ENCODE data around the gene ST3GAL3. TPM values are rescaled to one million over a fixed set of nuclear protein-coding genes. Genes with fewer than 3 reads are reported as not detected.

ST3GAL3 gene
- total RNA-seq, 1 donor from 2014 or later: 14.9 TPM

GRCh38 chr1:43706598-43707189 is 642 bp upstream of the ST3GAL3 start:
- Mint-ChIP-seq H3K36me3 (ENCODE audit: low read depth, unreplicated experiment) (peaks cover 18% of the 10 kb centered on the region), H3K4me3 (ENCODE audit: unreplicated experiment) (peak overlapping the region; percentile 84), H3K27ac (ENCODE audit: unreplicated experiment) (no peak overlapping the region), H3K27me3 (ENCODE audit: unreplicated experiment) (peaks cover 2% of the 10 kb centered on the region), H3K4me1 (ENCODE audit: unreplicated experiment) (peaks cover 7% of the 10 kb centered on the region), H3K9me3 (ENCODE audit: unreplicated experiment) (no peaks in the 10 kb centered on the region)
- TF ChIP-seq, protein P1, sequence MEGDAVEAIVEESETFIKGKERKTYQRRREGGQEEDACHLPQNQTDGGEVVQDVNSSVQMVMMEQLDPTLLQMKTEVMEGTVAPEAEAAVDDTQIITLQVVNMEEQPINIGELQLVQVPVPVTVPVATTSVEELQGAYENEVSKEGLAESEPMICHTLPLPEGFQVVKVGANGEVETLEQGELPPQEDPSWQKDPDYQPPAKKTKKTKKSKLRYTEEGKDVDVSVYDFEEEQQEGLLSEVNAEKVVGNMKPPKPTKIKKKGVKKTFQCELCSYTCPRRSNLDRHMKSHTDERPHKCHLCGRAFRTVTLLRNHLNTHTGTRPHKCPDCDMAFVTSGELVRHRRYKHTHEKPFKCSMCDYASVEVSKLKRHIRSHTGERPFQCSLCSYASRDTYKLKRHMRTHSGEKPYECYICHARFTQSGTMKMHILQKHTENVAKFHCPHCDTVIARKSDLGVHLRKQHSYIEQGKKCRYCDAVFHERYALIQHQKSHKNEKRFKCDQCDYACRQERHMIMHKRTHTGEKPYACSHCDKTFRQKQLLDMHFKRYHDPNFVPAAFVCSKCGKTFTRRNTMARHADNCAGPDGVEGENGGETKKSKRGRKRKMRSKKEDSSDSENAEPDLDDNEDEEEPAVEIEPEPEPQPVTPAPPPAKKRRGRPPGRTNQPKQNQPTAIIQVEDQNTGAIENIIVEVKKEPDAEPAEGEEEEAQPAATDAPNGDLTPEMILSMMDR (IDR thresholded peaks at IDR 0.05; ENCODE audit: unreplicated experiment): no peak
- DNase-seq (ENCODE audit: low spot score): peak; percentile 31

DNA sequence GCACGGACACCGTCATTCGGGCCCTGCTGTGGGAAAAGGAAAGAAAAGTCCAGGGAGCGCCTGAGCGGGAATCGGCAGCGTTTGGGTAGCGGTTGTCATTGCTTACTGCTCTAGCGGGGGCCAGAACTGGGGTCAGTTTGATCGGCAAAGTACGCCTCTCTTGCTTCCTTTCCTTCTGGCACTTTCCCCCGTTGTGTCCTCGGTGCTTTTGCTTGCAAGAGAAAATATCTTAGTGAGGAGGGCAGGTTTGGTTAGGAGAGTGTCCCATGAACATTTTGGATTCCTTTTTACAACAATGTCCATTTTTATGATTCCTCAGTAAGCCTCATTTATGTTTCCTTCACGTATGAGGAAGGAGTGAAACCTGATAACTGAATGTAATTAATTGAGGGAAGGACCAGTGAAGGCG is 670 bp downstream of the ST3GAL3 start:
- no peaks in the 10 kb centered on the region for H3K9me3 Mint-ChIP-seq (ENCODE audit: unreplicated experiment)
- peak overlapping the region; percentile 88 for H3K27ac Mint-ChIP-seq (ENCODE audit: unreplicated experiment)

GRCh38 chr1:43711049-43711448 is 3.7 kb downstream of the ST3GAL3 start:
- H3K36me3 Mint-ChIP-seq (ENCODE audit: low read depth, unreplicated experiment): peaks cover 4% of the 10 kb centered on the region
- no peaks in the 10 kb centered on the region for H3K9me3 Mint-ChIP-seq (ENCODE audit: unreplicated experiment)
- H3K4me3 Mint-ChIP-seq (ENCODE audit: unreplicated experiment): no peak overlapping the region
- peaks cover 8% of the 10 kb centered on the region for H3K27me3 Mint-ChIP-seq (ENCODE audit: unreplicated experiment)
- H3K4me1 Mint-ChIP-seq (ENCODE audit: unreplicated experiment): peaks cover 7% of the 10 kb centered on the region
- DNase-seq (ENCODE audit: low spot score): no peak
- TF ChIP-seq, protein P1 (IDR thresholded peaks at IDR 0.05; ENCODE audit: unreplicated experiment): no peak
- H3K27ac Mint-ChIP-seq (ENCODE audit: unreplicated experiment): no peak overlapping the region

More for the DNA sequence above, 670 bp downstream of the ST3GAL3 start:
- Mint-ChIP-seq H3K4me3 (ENCODE audit: unreplicated experiment) (peak overlapping the region; percentile 95), H3K27me3 (ENCODE audit: unreplicated experiment) (peaks cover 6% of the 10 kb centered on the region), H3K36me3 (ENCODE audit: low read depth, unreplicated experiment) (peaks cover 18% of the 10 kb centered on the region), H3K4me1 (ENCODE audit: unreplicated experiment) (peaks cover 7% of the 10 kb centered on the region)
- DNase-seq (ENCODE audit: low spot score): no peak
- TF ChIP-seq, protein P1 (IDR thresholded peaks at IDR 0.05; ENCODE audit: unreplicated experiment): no peak

- Mint-ChIP-seq H3K9me3 (ENCODE audit: unreplicated experiment) (no peaks in the 10 kb centered on the region), H3K36me3 (ENCODE audit: low read depth, unreplicated experiment) (peaks cover 4% of the 10 kb centered on the region), H3K27me3 (ENCODE audit: unreplicated experiment) (peaks cover 8% of the 10 kb centered on the region), H3K4me3 (ENCODE audit: unreplicated experiment) (no peak overlapping the region), H3K4me1 (ENCODE audit: unreplicated experiment) (peaks cover 7% of the 10 kb centered on the region), H3K27ac (ENCODE audit: unreplicated experiment) (no peak overlapping the region)
- TF ChIP-seq, protein P1 (IDR thresholded peaks at IDR 0.05; ENCODE audit: unreplicated experiment): no peak
- no peak for DNase-seq (ENCODE audit: low spot score)
Observed at GRCh38 chr1:43711524-43712386, 4.4 kb downstream of the ST3GAL3 start.

Data from endothelial cell (in vitro differentiated cells).